Right lung (tissue), 5 donors: ENCODE results near the gene C19orf47. TPM values are rescaled to one million over a fixed set of nuclear protein-coding genes. Genes with fewer than 3 reads are reported as not detected.

Experiments
- polyA plus RNA-seq, 5 donors: library from polyadenylated mRNA; unstranded; fragments of 120-200 nt; gene quantifications; one replicate each; pipeline versions ENCODE4 v1.2.1 to v1.2.3, GENCODE V29; 2013; ENCODE audit warnings: inconsistent platforms in 1 of 5, low replicate concordance in 1 of 5; ENCODE audit not compliant: insufficient read length in 5 of 5, insufficient read depth in 1 of 5

The C19orf47 gene
- polyA plus RNA-seq, 5 donors = 10.1 to 19.1 (median 10.9) TPM

Other genes with a start within 250 kb of the C19orf47 start
- 10 to 100 TPM in 4 of 5 donors, 1 to 10 TPM in 1; 8.4 to 16.9 (median 12.1) TPM for gene MAP3K10, start 157.0 kb downstream of the C19orf47 start, polyA plus RNA-seq
- under 1 TPM in 3 of 5 donors, not detected in 2; 0.12 to 0.31 (median 0.17) TPM for gene TTC9B, start 130.0 kb downstream of the C19orf47 start, polyA plus RNA-seq
- gene CCNP, start 121.7 kb downstream of the C19orf47 start, polyA plus RNA-seq = under 1 TPM; 0.25 to 0.78 (median 0.50) TPM
- 100 to 1,000 TPM; 126 to 177 (median 173) TPM for gene AKT2, start 63.1 kb downstream of the C19orf47 start, polyA plus RNA-seq
- gene PLD3, start 298 bp upstream of the C19orf47 start, polyA plus RNA-seq = 100 to 1,000 TPM; 247 to 495 (median 342) TPM
- gene HIPK4, start 41.8 kb upstream of the C19orf47 start, polyA plus RNA-seq = under 1 TPM; 0.09 to 0.42 (median 0.18) TPM
- gene PRX, start 65.0 kb upstream of the C19orf47 start, polyA plus RNA-seq = 10 to 100 TPM in 4 of 5 donors, 1 to 10 TPM in 1; 9.7 to 17.2 (median 11.0) TPM
- gene SERTAD1, start 77.6 kb upstream of the C19orf47 start, polyA plus RNA-seq = 1 to 10 TPM; 4.2 to 9.0 (median 6.1) TPM
- gene SERTAD3, start 95.9 kb upstream of the C19orf47 start, polyA plus RNA-seq = 10 to 100 TPM; 23.6 to 39.5 (median 30.7) TPM
- gene BLVRB, start 117.3 kb upstream of the C19orf47 start, polyA plus RNA-seq = 10 to 100 TPM; 43.5 to 83.3 (median 55.0) TPM
- gene SPTBN4, start 118.6 kb upstream of the C19orf47 start, polyA plus RNA-seq = 1 to 10 TPM in 3 of 5 donors, under 1 TPM in 2; 0.73 to 1.9 (median 1.3) TPM
- gene SHKBP1, start 228.5 kb upstream of the C19orf47 start, polyA plus RNA-seq = 10 to 100 TPM; 34.3 to 55.7 (median 38.9) TPM